ENCODE results near the gene FBRSL1.

The FBRSL1 gene

DNA sequence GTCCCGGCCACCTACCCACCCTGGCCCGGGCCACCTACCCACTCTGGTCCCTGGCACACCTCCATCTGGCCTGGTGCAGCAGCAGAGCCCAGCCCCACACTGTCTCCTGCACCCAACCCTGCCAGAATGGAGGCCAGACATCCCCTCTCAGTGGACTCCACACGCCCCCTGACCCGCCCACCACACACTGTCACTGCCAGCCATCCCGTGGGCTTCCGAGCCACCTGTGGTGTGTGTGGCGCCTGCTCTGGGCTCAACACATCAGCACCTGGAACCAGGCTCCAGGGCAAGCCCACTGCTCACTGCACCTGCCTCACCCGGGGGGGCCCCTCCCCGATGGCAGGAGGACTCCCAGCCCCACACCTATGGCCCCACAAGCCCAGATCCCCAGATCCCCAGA lies 50.5 kb downstream of the FBRSL1 start:
- H3F3A ChIP-seq (ENCODE audit: insufficient read depth, low read length): no peaks in the 10 kb centered on the region
- no peak overlapping the region for H2AFZ ChIP-seq (ENCODE audit: low read length)
- TF ChIP-seq EZH2phosphoT487 (IDR thresholded peaks at IDR 0.05; ENCODE audit: low read length) (no peak), EZH2 (optimal IDR thresholded peaks at IDR 0.05; ENCODE audit: low read depth, low read length) (no peak), CTCF (IDR thresholded peaks at IDR 0.05; ENCODE audit: low read length) (no peak)
- no peak overlapping the region for H3K4me2 ChIP-seq (ENCODE audit: low read depth, low read length)
- H3K9ac ChIP-seq (ENCODE audit: low read length): no peak overlapping the region
- no peaks in the 10 kb centered on the region for H3K27me3 ChIP-seq (replicated peaks; ENCODE audit: insufficient read depth, low read length)
- H3K4me3 ChIP-seq (ENCODE audit: low read length): no peak overlapping the region
- H4K20me1 ChIP-seq (ENCODE audit: insufficient read depth, low read length): no peaks in the 10 kb centered on the region
- DNase-seq: no peak
- H3K79me2 ChIP-seq (ENCODE audit: low read length): no peaks in the 10 kb centered on the region
- no peaks in the 10 kb centered on the region for H3K9me3 ChIP-seq (replicated peaks; ENCODE audit: insufficient read depth, low read length)
- H3K27ac ChIP-seq (ENCODE audit: low read length): no peak overlapping the region
- no peaks in the 10 kb centered on the region for H3K9me2 ChIP-seq (replicated peaks; ENCODE audit: insufficient read depth, low read length)
- H3K4me1 ChIP-seq (ENCODE audit: low read length): no peaks in the 10 kb centered on the region
- no peaks in the 10 kb centered on the region for H3K36me3 ChIP-seq (replicated peaks; ENCODE audit: insufficient read depth, low read length)

DNA sequence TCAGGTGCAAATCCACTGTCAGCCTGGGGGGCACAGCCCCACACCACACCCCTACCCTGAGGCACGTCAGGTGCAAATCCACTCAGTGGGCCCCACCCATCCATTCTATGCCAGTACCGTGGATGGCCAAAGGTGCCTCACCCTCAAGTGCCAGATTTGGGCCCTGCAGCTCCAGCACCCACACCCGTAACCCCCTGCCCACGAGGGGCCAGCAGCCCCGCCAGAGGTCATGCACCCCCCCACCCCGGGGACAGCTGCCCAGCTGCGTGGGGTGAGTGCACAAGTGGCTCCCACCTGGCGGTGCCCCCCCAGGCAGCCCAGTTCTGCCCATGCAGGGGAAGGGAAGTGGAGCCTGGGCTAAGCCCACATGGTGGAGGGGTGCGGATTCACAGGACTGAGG lies 51.2 kb downstream of the FBRSL1 start:
- no peaks in the 10 kb centered on the region for H3K9me2 ChIP-seq (replicated peaks; ENCODE audit: insufficient read depth, low read length)
- DNase-seq: no peak
- no peak for TF ChIP-seq EZH2phosphoT487 (IDR thresholded peaks at IDR 0.05; ENCODE audit: low read length)
- no peak for TF ChIP-seq EZH2 (optimal IDR thresholded peaks at IDR 0.05; ENCODE audit: low read depth, low read length)
- no peak for TF ChIP-seq CTCF (IDR thresholded peaks at IDR 0.05; ENCODE audit: low read length)
- H3F3A ChIP-seq (ENCODE audit: insufficient read depth, low read length): no peaks in the 10 kb centered on the region
- H3K4me2 ChIP-seq (ENCODE audit: low read depth, low read length): no peak overlapping the region
- no peaks in the 10 kb centered on the region for H3K9me3 ChIP-seq (replicated peaks; ENCODE audit: insufficient read depth, low read length)
- H2AFZ ChIP-seq (ENCODE audit: low read length): no peak overlapping the region
- no peak overlapping the region for H3K9ac ChIP-seq (ENCODE audit: low read length)
- H3K4me1 ChIP-seq (ENCODE audit: low read length): no peaks in the 10 kb centered on the region
- no peaks in the 10 kb centered on the region for H3K27me3 ChIP-seq (replicated peaks; ENCODE audit: insufficient read depth, low read length)
- no peak overlapping the region for H3K27ac ChIP-seq (ENCODE audit: low read length)
- H4K20me1 ChIP-seq (ENCODE audit: insufficient read depth, low read length): no peaks in the 10 kb centered on the region
- H3K4me3 ChIP-seq (ENCODE audit: low read length): no peak overlapping the region
- H3K36me3 ChIP-seq (replicated peaks; ENCODE audit: insufficient read depth, low read length): no peaks in the 10 kb centered on the region
- H3K79me2 ChIP-seq (ENCODE audit: low read length): no peaks in the 10 kb centered on the region

DNA sequence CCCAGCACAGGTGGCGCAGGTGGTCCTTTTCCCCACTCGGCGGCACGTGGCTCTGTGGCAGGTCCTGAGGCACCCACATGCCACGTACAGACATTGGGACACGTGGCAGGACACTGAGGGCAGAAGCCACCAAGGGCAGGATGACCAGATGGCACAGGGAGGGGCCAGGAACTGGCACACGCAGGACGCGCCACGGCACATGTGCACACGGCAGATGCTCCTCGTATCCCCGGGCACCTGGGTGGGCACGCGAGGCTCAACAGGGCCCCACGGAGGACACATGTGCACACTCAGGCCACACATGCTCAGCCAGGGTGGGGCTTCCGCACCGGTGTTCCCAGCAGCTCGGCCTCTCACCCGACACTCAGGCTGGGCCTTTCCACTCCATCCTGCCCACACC lies 52.0 kb downstream of the FBRSL1 start:
- no peaks in the 10 kb centered on the region for H3F3A ChIP-seq (ENCODE audit: insufficient read depth, low read length)
- H3K4me3 ChIP-seq (ENCODE audit: low read length): no peak overlapping the region
- H3K9me3 ChIP-seq (replicated peaks; ENCODE audit: insufficient read depth, low read length): no peaks in the 10 kb centered on the region
- H4K20me1 ChIP-seq (ENCODE audit: insufficient read depth, low read length): no peaks in the 10 kb centered on the region
- no peaks in the 10 kb centered on the region for H3K36me3 ChIP-seq (replicated peaks; ENCODE audit: insufficient read depth, low read length)
- H3K79me2 ChIP-seq (ENCODE audit: low read length): no peaks in the 10 kb centered on the region
- no peaks in the 10 kb centered on the region for H3K9me2 ChIP-seq (replicated peaks; ENCODE audit: insufficient read depth, low read length)
- no peak for TF ChIP-seq EZH2 (optimal IDR thresholded peaks at IDR 0.05; ENCODE audit: low read depth, low read length)
- no peak for TF ChIP-seq EZH2phosphoT487 (IDR thresholded peaks at IDR 0.05; ENCODE audit: low read length)
- no peak for TF ChIP-seq CTCF (IDR thresholded peaks at IDR 0.05; ENCODE audit: low read length)
- H3K9ac ChIP-seq (ENCODE audit: low read length): no peak overlapping the region
- DNase-seq: no peak
- no peak overlapping the region for H3K27ac ChIP-seq (ENCODE audit: low read length)
- H3K27me3 ChIP-seq (replicated peaks; ENCODE audit: insufficient read depth, low read length): no peaks in the 10 kb centered on the region
- H3K4me1 ChIP-seq (ENCODE audit: low read length): no peaks in the 10 kb centered on the region
- no peak overlapping the region for H2AFZ ChIP-seq (ENCODE audit: low read length)
- H3K4me2 ChIP-seq (ENCODE audit: low read depth, low read length): no peak overlapping the region
